Tibial nerve (tissue), 4 donors: ENCODE data around the gene NDFIP2.

Source experiments
- CTCF ChIP-seq, 5 experiments: fragments of 200-600 bp in 3 of 5; fragments of 450-650 bp in 2 of 5; sonication (generic) in 3 of 5; IDR thresholded peaks; one replicate each; pipeline ENCODE4 v1.5.1; 2016 to 2019; ENCODE audit warnings: antibody characterized with exemption in 5 of 5, mild to moderate bottlenecking in 3 of 5, moderate library complexity in 2 of 5
- EP300 ChIP-seq, 2 donors: sonication (generic); formaldehyde crosslinking; IDR thresholded peaks; one replicate each; pipeline ENCODE4 v1.6.1; 2017; ENCODE audit warnings: antibody characterized with exemption in 2 of 2, mild to moderate bottlenecking in 1 of 2
- POLR2A ChIP-seq, 2 donors: fragments of 450-650 bp; IDR thresholded peaks; one replicate each; pipeline ENCODE4 v1.6.1; 2017; ENCODE audit warnings: antibody characterized with exemption in 2 of 2, mild to moderate bottlenecking in 2 of 2, moderate library complexity in 2 of 2

- TF ChIP-seq CTCF (IDR thresholded peaks at IDR 0.05) = no peak
- no peak for TF ChIP-seq POLR2A (IDR thresholded peaks at IDR 0.05)
- no peak for TF ChIP-seq EP300 (IDR thresholded peaks at IDR 0.05)
Observed at GRCh38 chr13:79442706-79443105, 38.2 kb upstream of the NDFIP2 start.
